ENCODE data around the gene FABP1. TPM values are rescaled to one million over a fixed set of nuclear protein-coding genes. Genes with fewer than 3 reads are reported as not detected.

The FABP1 gene
- total RNA-seq: not detected in 2 replicates
- long read RNA-seq: 0 reads

- Mint-ChIP-seq H3K9me3 (no peaks in the 10 kb centered on the region), H3K27ac (ENCODE audit: unreplicated experiment) (no peak within 1 kb of the TSS), H3K36me3 (ENCODE audit: low read depth) (no peaks in the 10 kb centered on the region), H3K4me3 (no peak within 1 kb of the TSS), H3K4me1 (no peaks in the 10 kb centered on the region), H3K27me3 (ENCODE audit: low read depth) (peaks cover 5% of the 10 kb centered on the region)
- no peak for TF ChIP-seq CTCF (conservative IDR thresholded peaks at IDR 0.05)
- no peak for DNase-seq (ENCODE audit: low read depth, low spot score)
Observed at GRCh38 chr2:88127888-88128653, at the start of gene FABP1. Gene FABP1, minus strand, starts transcription at chr2:88128062. Its CDS starts 45 bp downstream, at chr2:88128017.

GRCh38 chr2:88177556-88177955 is 49.7 kb upstream of the FABP1 start:
- Mint-ChIP-seq H3K36me3 (ENCODE audit: low read depth) (no peaks in the 10 kb centered on the region), H3K9me3 (no peaks in the 10 kb centered on the region)

GRCh38 chr2:88176352-88176984 is 48.6 kb upstream of the FABP1 start:
- Mint-ChIP-seq H3K27ac (ENCODE audit: unreplicated experiment) (no peak overlapping the region), H3K4me1 (peaks cover 3% of the 10 kb centered on the region), H3K27me3 (ENCODE audit: low read depth) (peaks cover 7% of the 10 kb centered on the region), H3K4me3 (no peak overlapping the region), H3K9me3 (peaks cover 2% of the 10 kb centered on the region), H3K36me3 (ENCODE audit: low read depth) (peaks cover 2% of the 10 kb centered on the region)
- no peak for TF ChIP-seq CTCF (conservative IDR thresholded peaks at IDR 0.05)
- DNase-seq (ENCODE audit: low read depth, low spot score): no peak

More at GRCh38 chr2:88177556-88177955, 49.7 kb upstream of the FABP1 start:
- TF ChIP-seq CTCF (conservative IDR thresholded peaks at IDR 0.05): no peak
- Mint-ChIP-seq H3K4me3 (no peak overlapping the region), H3K4me1 (no peaks in the 10 kb centered on the region), H3K27ac (ENCODE audit: unreplicated experiment) (no peak overlapping the region), H3K27me3 (ENCODE audit: low read depth) (peaks cover 12% of the 10 kb centered on the region)
- DNase-seq (ENCODE audit: low read depth, low spot score): no peak

- peaks cover 9% of the 10 kb centered on the region for H3K36me3 Mint-ChIP-seq (ENCODE audit: low read depth)
- no peak for DNase-seq (ENCODE audit: low read depth, low spot score)
- TF ChIP-seq CTCF (conservative IDR thresholded peaks at IDR 0.05): no peak
- H3K9me3 Mint-ChIP-seq: peaks cover 8% of the 10 kb centered on the region
- no peak overlapping the region for H3K27ac Mint-ChIP-seq (ENCODE audit: unreplicated experiment)
- peaks cover 12% of the 10 kb centered on the region for H3K4me1 Mint-ChIP-seq
- peak overlapping the region; percentile 50 for H3K4me3 Mint-ChIP-seq
- peaks cover 13% of the 10 kb centered on the region for H3K27me3 Mint-ChIP-seq (ENCODE audit: low read depth)
Observed at GRCh38 chr2:88172882-88173281, 45.0 kb upstream of the FABP1 start.

GRCh38 chr2:88171966-88172365 is 44.1 kb upstream of the FABP1 start:
- Mint-ChIP-seq H3K4me1 (peaks cover 12% of the 10 kb centered on the region), H3K27me3 (ENCODE audit: low read depth) (peaks cover 13% of the 10 kb centered on the region), H3K36me3 (ENCODE audit: low read depth) (peaks cover 9% of the 10 kb centered on the region), H3K9me3 (peaks cover 8% of the 10 kb centered on the region), H3K4me3 (peak overlapping the region; percentile 84), H3K27ac (ENCODE audit: unreplicated experiment) (no peak overlapping the region)
- DNase-seq (ENCODE audit: low read depth, low spot score): no peak
- TF ChIP-seq CTCF (conservative IDR thresholded peaks at IDR 0.05): no peak
